Kidney epithelial cell (primary cell): ENCODE results near the gene NCK1. TPM values are rescaled to one million over a fixed set of nuclear protein-coding genes. Genes with fewer than 3 reads are reported as not detected.

Source experiments
- DNase-seq: peaks from one replicate; pipeline ENCODE4 v3.0.0-alpha.2; 2010; ENCODE audit warnings: low read depth
- H3K27me3 ChIP-seq: 2 replicates; pipeline ENCODE4 v1.6.0; 2011; ENCODE audit warnings: low read length; ENCODE audit not compliant: control insufficient read depth, insufficient read depth
- H3K36me3 ChIP-seq: 2 replicates; pipeline ENCODE4 v1.5.1; 2011; ENCODE audit warnings: low read length; ENCODE audit not compliant: control insufficient read depth, insufficient read depth
- H3K4me3 ChIP-seq: 2 replicates; pipeline ENCODE4 v1.5.1; 2011; ENCODE audit warnings: low read depth, mild to moderate bottlenecking, control low read depth, low read length
- total RNA-seq: library from RNA; depleted of rRNA; stranded (reverse); fragments of >200 nt; gene quantifications from 2 replicates; pipeline ENCODE4 v1.2.3, GENCODE V29; 2015
- TF ChIP-seq, protein P1 (sequence below): IDR thresholded peaks from 2 replicates; pipeline ENCODE4 v1.5.1; 2011; ENCODE audit warnings: mild to moderate bottlenecking, moderate library complexity, low read length, control low read depth, inconsistent platforms; ENCODE audit not compliant: insufficient read depth, poor library complexity, severe bottlenecking

NCK1 gene
- total RNA-seq, 1 donor from 2014 or later, result 25.7 TPM

GRCh38 chr3:136950623-136951022, 88.6 kb downstream of the NCK1 start:
- no peak for DNase-seq
- Histone ChIP-seq H3K27me3 (no peaks in the 10 kb centered on the region), H3K36me3 (peaks cover 1% of the 10 kb centered on the region), H3K4me3 (no peak overlapping the region)
- TF ChIP-seq, protein P1, sequence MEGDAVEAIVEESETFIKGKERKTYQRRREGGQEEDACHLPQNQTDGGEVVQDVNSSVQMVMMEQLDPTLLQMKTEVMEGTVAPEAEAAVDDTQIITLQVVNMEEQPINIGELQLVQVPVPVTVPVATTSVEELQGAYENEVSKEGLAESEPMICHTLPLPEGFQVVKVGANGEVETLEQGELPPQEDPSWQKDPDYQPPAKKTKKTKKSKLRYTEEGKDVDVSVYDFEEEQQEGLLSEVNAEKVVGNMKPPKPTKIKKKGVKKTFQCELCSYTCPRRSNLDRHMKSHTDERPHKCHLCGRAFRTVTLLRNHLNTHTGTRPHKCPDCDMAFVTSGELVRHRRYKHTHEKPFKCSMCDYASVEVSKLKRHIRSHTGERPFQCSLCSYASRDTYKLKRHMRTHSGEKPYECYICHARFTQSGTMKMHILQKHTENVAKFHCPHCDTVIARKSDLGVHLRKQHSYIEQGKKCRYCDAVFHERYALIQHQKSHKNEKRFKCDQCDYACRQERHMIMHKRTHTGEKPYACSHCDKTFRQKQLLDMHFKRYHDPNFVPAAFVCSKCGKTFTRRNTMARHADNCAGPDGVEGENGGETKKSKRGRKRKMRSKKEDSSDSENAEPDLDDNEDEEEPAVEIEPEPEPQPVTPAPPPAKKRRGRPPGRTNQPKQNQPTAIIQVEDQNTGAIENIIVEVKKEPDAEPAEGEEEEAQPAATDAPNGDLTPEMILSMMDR, result no peak

- DNase-seq, result no peak
- H3K36me3 ChIP-seq, result no peaks in the 10 kb centered on the region
- TF ChIP-seq, protein P1, result no peak
- H3K4me3 ChIP-seq, result no peak overlapping the region
- H3K27me3 ChIP-seq, result no peaks in the 10 kb centered on the region
Measured at GRCh38 chr3:136952292-136952691, 90.3 kb downstream of the NCK1 start.

DNA sequence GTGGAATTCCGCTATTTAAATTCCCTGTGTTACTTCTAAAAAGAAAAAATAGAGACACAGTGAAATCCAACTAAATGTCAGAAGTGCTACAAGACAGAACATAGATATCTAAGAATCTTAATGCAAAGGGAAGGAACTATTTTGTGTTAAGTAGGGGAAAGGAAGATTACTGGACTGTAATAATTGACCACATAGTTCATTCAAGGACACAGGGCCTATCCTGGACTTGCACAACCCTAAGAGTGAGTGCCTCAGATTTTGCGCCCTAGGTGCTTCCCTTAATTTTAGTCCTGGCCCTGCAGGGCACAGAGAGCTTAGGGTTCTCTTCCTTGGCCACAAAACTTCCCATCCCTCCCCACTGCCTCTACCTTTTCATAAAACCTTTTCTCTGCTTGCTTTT, 92.2 kb downstream of the NCK1 start:
- TF ChIP-seq, protein P1, result no peak
- no peak overlapping the region for H3K4me3 ChIP-seq

DNA sequence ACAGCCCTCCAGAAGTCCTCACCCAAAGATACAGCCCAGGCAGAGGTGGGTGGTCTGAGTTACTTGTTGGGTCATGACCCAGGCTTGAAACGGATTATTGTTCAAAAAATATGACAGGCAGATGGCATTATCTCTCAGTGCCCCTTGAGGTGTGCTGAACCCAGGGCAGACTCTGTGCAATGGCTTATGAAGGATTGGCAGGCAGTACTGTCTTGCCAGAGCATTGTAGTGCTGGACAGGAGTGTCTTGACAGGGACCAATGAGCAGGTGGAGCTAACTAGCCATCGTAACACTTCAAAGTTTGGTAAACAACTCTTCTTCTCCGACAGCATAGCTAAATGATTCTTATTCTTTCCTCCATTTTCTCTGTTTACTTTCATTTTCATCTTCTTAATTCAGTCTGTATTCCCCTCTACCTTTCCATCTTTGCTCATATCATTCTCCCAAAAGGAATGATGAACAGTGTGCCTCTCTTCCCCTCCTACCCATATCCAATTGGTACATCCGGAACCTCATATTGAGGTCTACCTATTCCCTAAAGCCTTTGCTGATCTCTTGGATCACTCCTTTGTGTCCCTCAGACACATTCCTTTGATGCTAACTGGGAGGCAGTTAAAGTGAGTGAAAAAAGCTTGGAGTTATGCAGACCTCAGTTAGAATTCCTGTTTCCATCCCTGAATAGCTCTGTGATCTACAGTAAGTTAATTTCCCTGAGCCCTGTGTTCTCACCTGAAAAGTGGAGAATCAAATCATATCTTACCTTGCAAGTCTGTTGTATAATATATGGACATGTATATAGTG, 93.2 kb downstream of the NCK1 start:
- H3K4me3 ChIP-seq, result no peak overlapping the region
- DNase-seq, result no peak
- TF ChIP-seq, protein P1, result no peak
- H3K27me3 ChIP-seq, result no peaks in the 10 kb centered on the region
- H3K36me3 ChIP-seq, result no peaks in the 10 kb centered on the region

More for the DNA sequence above, 92.2 kb downstream of the NCK1 start:
- no peak for DNase-seq
- Histone ChIP-seq H3K27me3 (no peaks in the 10 kb centered on the region), H3K36me3 (no peaks in the 10 kb centered on the region)

DNA sequence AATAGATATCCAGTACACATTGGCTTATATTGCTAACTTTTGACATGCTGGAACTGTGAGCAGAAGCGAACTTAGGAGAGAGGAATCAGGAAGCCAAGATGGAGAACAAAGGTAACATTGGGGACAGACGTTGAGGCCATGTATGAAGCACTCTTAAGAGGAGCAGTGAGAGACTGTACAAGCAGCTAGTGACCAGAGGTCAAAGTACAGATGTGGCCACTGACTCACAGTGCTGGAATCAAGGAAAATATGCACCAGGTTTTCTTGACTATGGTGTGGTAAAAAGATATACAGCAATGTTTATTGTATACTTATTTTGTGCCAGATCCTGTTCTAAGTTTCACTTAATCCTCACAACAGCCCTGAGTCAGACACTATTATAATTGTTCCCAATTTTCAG, 93.8 kb downstream of the NCK1 start:
- Histone ChIP-seq H3K4me3 (no peak overlapping the region), H3K27me3 (no peaks in the 10 kb centered on the region), H3K36me3 (no peaks in the 10 kb centered on the region)
- TF ChIP-seq, protein P1, result no peak
- DNase-seq, result peak; percentile 64

DNA sequence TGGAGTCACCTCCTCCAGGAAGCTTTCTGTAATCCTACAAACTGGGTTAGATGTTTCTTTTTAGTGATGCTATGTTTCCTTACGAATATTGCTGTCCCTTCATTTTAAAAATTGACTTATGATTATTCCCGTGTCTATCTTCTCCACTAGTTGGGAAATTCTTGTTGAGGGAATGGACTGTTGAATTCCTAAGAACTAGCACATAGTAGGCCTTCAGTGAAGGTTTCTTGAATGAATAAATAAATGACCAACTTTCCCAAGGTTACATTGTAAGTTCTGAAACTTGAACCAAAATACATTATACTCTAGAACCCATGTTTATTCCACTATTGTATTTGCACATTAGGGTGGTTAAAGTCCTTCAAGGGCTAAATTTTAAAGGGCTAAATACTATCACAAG, 95.0 kb downstream of the NCK1 start:
- no peaks in the 10 kb centered on the region for H3K36me3 ChIP-seq
- DNase-seq, result no peak
- TF ChIP-seq, protein P1, result no peak
- H3K4me3 ChIP-seq, result no peak overlapping the region
- no peaks in the 10 kb centered on the region for H3K27me3 ChIP-seq
